Globus pallidus (tissue), 1 donor: ENCODE measurements around the gene MIGA1.
A peak's percentile ranks its signal among the peaks of the same experiment; 100 is the strongest.
"Not testable (repeated sequence)": the region's sequence is repeated elsewhere in the genome, so short reads cannot be mapped to it uniquely, and the experiment has no call there.

Experiments used
- DNase-seq: peaks from one replicate; pipeline ENCODE4 v3.0.0-alpha.2; 2015; ENCODE audit warnings: low spot score

The MIGA1 gene, protein sequence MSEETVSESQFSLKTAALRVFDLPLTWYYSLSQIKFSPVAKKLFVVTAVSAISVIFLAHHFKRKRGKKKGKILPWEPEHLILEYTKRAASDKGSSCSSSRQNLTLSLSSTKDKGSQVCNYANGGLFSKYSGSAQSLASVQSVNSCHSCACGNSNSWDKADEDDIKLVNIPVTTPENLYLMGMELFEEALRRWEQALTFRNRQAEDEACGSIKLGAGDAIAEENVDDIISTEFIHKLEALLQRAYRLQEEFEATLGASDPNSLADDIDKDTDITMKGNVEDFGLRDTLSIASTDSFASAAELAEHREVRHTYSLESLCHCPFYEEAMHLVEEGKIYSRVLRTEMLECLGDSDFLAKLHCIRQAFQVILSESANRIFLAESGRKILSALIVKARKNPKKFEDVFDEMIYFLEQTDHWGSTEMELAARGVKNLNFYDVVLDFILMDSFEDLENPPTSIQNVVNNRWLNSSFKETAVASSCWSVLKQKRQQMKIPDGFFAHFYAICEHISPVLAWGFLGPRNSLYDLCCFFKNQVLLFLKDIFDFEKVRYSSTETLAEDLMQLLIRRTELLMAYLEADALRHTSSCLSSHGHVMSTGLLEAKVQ

GRCh38 chr1:77779529-77780281, at the start of gene MIGA1:
Gene MIGA1 (plus strand): TSS chr1:77779649. CDS start chr1:77783253, 3,604 bp downstream.
- DNase-seq, result peak; percentile 95

- DNase-seq, result no peak
Observed at GRCh38 chr1:77732090-77732489, 47.4 kb upstream of the MIGA1 start.

DNA sequence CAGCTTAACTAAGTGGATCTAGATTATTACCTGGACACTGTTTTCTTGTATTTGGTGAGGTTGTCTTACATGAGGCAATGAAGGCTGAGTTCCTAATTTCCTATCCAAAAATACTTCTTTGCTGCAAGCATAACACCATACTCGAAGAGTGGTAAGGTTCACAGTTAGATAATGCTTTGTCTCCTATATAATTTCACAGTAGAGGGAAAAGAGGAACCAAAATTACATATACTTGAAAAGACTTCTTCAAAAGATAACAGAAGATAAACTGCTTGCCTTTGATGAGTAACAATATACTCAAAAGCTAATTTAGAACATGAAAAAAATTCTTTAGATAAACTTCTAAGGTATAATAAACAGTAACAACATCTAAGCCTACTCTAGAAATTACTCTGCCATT, 40.2 kb upstream of the MIGA1 start:
- DNase-seq, result no peak

GRCh38 chr1:77741316-77741715, 38.1 kb upstream of the MIGA1 start:
- DNase-seq, result no peak

DNA sequence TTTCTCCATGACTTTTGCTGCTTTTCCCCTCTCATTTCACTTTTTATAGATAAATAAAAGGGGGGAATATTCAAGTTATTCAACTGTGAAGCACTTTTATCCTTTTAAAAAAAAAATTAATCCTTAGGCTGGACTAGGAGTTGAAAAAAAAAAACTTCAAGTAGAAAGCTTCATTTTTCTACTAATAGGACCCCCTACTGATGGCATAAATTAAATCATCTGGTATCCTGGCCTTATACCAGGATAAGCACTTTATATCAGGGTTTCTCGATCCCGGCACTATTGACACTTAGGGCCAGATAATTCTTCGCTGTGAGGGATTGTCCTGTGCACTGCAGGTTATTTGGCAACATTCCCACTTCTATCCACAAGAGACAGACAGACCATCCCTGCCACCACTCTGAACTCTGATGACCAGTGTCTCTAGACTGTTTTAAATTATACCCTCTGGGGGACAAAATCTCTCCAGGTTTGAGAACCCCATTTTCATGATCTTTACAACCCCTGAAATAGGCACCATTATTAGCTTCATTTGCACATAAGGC, 37.4 kb upstream of the MIGA1 start:
- DNase-seq, result no peak

GRCh38 chr1:77744576-77744975, 34.9 kb upstream of the MIGA1 start:
- no peak for DNase-seq

DNA sequence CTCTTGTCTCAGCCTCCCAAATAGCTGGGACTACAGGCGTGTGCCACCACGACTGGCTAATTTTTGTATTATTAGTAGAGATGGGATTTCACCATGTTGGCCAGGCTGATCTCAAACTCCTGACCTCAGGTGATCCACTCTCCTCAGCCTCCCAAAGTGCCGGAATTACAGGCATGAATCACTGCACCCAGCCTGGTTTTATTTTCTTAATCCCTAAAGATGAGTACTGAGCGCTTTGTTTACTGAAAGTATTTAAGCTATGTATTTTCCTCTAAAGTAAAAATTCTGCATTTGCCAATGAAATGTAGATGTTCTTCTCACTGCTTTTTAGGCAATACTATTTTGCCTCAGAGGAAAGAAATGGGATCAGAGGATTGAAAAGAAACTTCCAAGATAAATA, 30.0 kb upstream of the MIGA1 start:
- DNase-seq, result not testable (repeated sequence)

GRCh38 chr1:77756052-77756754, 23.2 kb upstream of the MIGA1 start:
- DNase-seq, result no peak

DNA sequence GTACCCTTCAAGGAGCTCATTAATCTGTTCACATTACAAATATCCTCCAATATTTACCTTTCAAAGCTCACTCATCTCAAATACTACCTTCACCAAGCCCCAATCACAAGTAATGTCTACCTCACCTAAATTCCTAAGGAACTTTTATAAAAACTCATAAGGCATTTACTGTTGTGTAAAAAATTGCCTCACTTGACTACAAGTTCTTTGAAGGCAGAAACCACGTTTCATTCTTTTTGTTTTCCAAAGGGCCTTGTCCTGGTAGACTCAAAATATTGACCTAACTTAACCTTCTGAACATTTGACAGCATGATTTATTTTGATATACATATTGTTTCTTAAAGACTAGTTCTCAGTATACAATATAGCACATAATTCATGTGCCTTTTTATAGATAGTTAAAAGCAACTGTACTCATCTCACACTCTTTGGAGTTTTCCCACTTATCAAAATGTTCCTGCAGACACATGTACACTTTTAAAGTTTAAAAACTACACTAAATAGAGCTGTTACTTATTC, 22.3 kb upstream of the MIGA1 start:
- no peak for DNase-seq

DNA sequence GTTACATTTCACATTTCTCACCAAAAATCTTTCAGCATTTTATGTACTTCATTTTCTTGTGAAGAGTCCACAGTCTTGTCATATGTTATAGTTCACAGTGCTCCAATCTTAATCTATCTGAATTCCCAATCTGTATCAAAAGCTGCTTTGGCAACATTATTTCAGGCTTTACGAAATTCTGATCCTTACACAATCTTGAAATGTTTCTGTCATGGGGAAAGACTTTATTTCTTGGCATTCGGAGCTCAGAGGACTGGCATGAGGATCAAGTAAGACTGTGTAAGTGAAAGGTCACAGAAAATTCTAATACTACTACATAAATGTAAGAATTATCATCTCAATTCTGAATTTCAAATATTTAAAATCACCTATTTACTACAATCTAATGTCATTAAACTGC, 21.8 kb upstream of the MIGA1 start:
- no peak for DNase-seq

DNA sequence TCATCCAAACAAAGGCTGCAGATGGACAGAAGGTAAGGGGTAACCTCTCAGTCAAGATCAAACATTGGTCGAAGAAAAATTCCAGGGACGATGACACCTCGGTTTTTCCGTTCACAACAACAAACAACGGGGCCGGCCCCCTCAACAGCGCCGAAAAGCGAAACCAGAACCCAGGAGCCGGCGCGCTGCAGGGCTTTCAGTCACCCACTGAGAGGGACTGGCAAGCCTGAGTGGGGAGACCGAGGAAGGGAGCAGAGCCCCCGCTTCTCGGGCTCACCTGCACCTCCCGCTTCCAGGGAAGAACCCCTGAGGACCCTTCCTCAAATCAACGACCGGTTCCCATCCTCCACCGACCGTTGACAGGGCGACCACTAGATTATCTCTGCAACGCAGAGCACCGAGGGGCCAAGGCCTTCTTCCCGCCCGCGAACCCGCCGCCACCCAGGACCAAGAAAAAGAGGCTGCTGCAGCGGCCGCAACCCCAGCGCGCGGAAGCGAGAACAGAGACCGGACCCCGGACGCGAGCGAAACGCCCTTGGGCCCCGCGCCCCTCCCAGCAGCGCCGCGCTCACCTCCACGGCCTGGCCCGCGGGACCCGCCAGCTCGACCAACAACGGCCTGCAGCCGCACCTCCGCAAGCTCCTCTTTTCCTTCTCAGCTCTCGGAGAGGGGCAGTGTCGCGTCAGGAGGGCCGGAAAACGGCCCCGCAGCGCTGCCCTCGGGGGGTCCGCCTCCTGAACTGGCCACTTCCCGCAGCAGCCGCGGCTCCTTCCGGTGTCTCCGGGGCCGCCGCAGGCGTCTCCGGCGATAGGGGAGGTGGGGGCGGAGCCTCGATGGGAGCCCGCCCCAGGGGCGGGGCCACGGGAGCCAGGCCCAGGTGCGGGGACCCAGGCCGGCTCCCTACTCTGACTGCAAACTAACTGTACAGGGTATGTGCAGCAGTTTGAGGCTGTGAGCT, 20.1 kb upstream of the MIGA1 start, which contains the start of gene USP33:
Gene USP33 (minus strand): TSS at position 782 of the 958 bp plus-strand sequence. CDS start 18,155 bp downstream, outside the sequence.
- peak; percentile 89 for DNase-seq

- no peak for DNase-seq
Observed at GRCh38 chr1:77762072-77762476, 17.4 kb upstream of the MIGA1 start.

DNA sequence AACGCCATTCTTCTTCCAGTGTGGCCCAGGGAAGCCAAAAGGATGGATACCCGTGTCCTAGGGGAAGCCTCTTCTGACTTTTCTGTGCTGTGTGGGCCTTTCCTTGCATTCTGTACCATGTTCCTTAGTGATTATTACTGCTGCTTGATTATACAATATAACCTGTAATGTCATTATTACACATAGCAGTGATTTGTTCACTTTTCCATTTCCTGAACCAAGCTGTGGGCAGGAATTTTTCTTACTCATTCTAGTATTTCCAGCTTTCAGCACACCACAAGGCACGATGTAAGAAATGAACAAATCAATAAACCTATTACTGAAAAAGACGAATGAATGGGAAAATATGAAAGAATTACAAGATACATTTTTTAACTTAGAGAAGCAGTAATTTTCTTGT, 11.4 kb upstream of the MIGA1 start:
- no peak for DNase-seq

GRCh38 chr1:77776007-77776700, 3.3 kb upstream of the MIGA1 start:
- DNase-seq, result no peak

DNA sequence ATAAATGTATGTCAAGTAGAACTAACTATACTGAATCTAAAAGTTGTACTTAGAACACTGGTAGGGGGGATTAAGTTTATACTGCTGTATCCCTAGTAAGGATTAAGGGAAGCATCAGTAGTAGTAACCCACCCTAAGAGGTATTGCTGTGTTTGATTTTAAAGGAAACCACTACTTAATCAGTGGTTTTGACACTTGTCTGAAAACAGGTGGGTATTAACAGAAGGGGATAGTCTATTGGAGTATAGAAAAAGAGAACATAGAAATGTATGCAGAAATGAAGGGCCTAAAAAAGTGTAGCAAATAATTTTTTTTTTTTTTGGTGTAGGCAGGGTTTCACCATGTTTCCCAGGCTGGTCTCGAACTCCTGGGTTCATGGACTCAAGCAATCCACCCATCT, 2.2 kb downstream of the MIGA1 start:
- no peak for DNase-seq

DNA sequence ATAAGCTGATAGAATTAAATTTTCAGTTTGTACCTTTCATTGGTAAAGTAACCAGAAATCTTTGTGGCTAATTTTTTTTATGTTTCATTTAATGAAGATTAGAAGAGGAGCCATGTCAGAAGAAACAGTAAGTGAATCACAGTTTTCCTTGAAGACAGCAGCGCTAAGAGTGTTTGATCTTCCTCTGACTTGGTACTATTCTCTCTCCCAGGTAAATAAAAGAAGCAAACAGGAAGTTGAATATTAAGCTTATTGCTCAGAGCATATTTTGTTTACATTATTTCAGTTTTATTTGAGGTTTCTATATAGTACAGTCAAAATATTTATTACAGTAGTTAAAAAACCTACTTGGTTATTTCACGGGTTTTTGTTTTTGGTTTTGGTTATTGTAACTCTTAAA, 3.7 kb downstream of the MIGA1 start:
- no peak for DNase-seq

GRCh38 chr1:77786093-77786741, 6.8 kb downstream of the MIGA1 start:
- not testable (repeated sequence) for DNase-seq

- DNase-seq, result no peak
Observed at GRCh38 chr1:77794550-77794949, 15.1 kb downstream of the MIGA1 start.

- DNase-seq, result peak; percentile 92
Observed at GRCh38 chr1:77796695-77797405, 17.4 kb downstream of the MIGA1 start.
